ENCODE results near the gene RPS6KA2. TPM values are rescaled to one million over a fixed set of nuclear protein-coding genes. Genes with fewer than 3 reads are reported as not detected.

RPS6KA2 gene
- total and polyA plus RNA-seq, 8 donors: 7.9 to 95.4 (median 22.9) TPM

DNA sequence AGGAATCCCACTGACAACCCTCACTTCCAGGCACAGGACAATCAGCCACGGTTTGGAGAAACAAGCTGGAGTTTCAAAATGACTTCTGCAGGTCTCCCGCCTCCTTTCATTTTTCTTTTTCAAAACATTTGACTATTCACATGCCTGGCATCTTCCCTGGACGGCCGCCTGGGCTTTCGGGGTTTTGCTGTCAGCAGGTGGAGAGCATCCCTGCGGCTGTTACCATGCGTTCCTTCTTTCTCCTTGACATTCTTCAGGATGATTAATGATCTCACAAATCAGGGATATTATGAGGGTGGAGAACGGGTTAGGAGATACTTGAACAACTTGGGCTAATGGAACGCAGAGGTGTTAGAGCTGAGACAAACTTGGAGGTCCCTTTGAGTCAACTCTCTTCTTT lies 101.5 kb downstream of the RPS6KA2 start:
- no peak for DNase-seq
- 88 to 95% methylated on average over 9 of the region's 9 CpGs for WGBS, 2 donors
- H3K9me3 ChIP-seq: no peaks in the 10 kb centered on the region
- no peak overlapping the region for H3K27ac ChIP-seq
- FAIRE-seq: no peak
- no peak overlapping the region for H3K4me3 ChIP-seq
- H3K4me1 ChIP-seq: no peaks in the 10 kb centered on the region
- no peak for ATAC-seq
- intact Hi-C loops (cut with DNase I): no loop called here
- H3K36me3 ChIP-seq: peaks cover 0 to 4% (median 0%) of the 10 kb centered on the region in 3 donors
- TF ChIP-seq, protein P1, sequence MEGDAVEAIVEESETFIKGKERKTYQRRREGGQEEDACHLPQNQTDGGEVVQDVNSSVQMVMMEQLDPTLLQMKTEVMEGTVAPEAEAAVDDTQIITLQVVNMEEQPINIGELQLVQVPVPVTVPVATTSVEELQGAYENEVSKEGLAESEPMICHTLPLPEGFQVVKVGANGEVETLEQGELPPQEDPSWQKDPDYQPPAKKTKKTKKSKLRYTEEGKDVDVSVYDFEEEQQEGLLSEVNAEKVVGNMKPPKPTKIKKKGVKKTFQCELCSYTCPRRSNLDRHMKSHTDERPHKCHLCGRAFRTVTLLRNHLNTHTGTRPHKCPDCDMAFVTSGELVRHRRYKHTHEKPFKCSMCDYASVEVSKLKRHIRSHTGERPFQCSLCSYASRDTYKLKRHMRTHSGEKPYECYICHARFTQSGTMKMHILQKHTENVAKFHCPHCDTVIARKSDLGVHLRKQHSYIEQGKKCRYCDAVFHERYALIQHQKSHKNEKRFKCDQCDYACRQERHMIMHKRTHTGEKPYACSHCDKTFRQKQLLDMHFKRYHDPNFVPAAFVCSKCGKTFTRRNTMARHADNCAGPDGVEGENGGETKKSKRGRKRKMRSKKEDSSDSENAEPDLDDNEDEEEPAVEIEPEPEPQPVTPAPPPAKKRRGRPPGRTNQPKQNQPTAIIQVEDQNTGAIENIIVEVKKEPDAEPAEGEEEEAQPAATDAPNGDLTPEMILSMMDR (IDR thresholded peaks at IDR 0.05): no peak
- no peaks in the 10 kb centered on the region for H3K27me3 ChIP-seq

DNA sequence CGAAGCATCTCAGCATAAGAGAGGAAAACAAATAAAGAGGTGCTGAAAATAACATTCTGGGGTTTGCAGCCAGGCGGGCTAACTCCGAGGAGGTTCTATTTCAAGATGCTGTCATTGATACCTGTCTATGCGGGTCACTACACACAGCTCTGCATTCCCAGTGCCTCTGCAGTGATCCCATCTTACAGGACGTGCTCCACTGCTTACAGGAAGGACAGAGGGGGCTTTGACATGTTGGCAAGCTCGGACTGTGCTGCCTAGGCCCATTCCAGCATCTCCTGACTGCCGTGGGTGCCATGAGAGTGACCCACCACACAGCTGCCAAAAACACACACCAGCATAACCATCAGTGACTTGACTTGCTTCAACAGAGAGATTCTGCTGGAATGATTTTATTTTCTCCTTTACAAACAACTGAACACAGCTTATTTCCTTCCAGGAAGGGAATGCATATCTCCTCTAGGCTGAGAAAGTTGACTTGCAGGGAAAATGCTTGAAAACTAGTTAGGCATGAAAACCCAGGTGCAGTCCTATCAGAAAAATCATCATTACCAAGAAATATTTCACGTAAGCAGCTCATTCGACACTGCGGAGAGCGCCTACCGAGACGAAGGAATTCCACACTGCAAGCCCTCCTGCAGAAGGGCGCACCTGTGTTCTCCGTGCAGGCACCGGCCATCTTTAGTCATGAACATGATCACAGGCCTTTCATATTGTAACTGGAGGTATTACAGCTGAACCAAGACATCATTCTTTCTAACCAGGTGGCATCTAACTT lies 103.1 kb downstream of the RPS6KA2 start:
- no peaks in the 10 kb centered on the region for H3K36me3 ChIP-seq
- H3K9me3 ChIP-seq: no peaks in the 10 kb centered on the region
- WGBS, 2 donors: 87 to 90% methylated on average over 16 of the region's 16 CpGs
- intact Hi-C loops (cut with DNase I): no loop called here
- H3K4me3 ChIP-seq: no peak overlapping the region
- ATAC-seq (no peak), FAIRE-seq (no peak), DNase-seq (no peak)
- H3K4me1 ChIP-seq: no peaks in the 10 kb centered on the region
- TF ChIP-seq, protein P1 (IDR thresholded peaks at IDR 0.05): no peak
- H3K27me3 ChIP-seq: no peaks in the 10 kb centered on the region
- H3K27ac ChIP-seq: no peak overlapping the region

DNA sequence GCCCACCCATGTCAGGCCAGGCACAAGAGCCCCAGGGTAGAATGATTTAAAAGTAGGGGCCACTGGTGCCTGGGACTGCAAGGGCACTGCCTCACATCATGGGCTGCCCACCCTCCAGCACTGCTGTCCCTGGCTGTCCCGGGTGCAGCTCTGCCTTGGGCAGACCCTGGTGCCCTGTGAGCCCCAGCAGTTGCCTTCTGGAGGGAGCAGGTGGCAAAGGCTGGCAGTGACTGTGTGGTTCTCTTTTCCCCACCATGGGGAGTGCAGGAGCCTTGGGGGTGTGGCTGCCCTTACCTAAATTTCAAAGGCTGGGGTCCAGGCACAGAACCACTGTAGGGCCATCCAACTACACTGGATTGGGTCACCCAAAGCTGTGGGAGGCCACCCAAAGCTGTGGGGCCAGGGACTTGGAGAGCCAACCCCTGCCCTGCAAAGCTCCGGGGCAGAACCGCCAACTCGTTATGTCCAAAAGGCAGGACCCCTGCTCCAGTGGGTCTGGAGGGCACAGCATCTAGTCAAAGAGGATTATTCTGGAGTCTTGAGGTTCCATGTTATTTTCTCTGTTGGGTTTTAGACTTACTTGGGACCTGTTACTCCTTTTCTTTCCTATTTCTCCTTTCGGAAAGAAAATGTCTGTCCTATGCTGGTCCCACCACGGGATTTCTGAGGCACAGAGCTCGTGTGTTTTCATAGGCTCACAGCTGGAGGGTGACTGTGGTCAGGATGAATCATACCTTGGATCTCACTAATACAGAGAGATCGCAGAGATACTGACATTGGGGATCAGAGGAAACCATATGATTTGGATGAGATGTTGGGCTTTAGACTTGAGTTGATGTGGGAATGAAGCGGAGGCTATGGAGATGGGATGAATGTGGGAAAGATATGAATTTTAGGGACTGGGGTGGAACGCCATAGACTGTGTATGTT lies 105.9 kb downstream of the RPS6KA2 start:
- TF ChIP-seq, protein P1 (IDR thresholded peaks at IDR 0.05): no peak
- intact Hi-C loops (cut with DNase I): no loop called here
- DNase-seq: no peak
- Histone ChIP-seq H3K36me3 (no peaks in the 10 kb centered on the region), H3K27ac (no peak overlapping the region), H3K4me3 (no peak overlapping the region), H3K4me1 (no peaks in the 10 kb centered on the region), H3K27me3 (no peaks in the 10 kb centered on the region), H3K9me3 (no peaks in the 10 kb centered on the region)
- FAIRE-seq: no peak
- 92 to 96% methylated on average over 10 of the region's 10 CpGs for WGBS, 2 donors
- no peak for ATAC-seq

DNA sequence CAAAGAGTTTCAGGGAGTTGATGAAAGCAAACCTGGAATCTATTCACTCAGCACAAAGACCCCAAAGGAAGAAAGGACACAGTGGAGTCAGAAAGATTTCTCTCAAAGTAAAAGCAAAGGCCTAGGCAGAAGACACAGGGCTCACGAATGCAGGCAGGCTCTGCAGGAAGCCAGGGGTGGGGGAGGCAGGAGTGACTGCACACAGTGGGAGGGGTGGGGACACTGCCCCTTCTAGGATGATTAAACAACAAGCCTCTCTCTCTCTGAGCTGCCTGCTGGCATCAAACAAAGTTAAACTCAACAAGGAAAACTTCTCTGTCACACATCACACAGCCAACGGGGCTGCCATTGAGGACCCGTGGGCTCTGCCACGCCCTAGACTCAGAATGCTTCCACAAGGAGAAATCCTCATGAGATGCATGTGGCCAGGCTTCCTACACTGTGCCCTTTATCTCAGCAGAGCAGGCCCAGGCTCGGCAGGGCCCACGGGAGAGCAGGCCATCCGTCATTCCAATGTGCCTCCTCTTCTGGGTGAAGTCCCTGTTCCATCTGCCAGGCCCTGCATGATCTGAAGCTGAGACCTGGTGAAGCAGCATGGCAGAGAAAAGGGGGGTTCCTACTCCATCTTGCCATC lies 110.7 kb downstream of the RPS6KA2 start:
- intact Hi-C loops (cut with DNase I): no loop called here
- 79 to 90% methylated on average over 7 of the region's 7 CpGs for WGBS, 2 donors

More for the DNA sequence above, 110.7 kb downstream of the RPS6KA2 start:
- FAIRE-seq (no peak), DNase-seq (no peak), ATAC-seq (no peak)
- H3K4me3 ChIP-seq: no peak overlapping the region
- H3K36me3 ChIP-seq: no peaks in the 10 kb centered on the region
- TF ChIP-seq, protein P1 (IDR thresholded peaks at IDR 0.05): no peak
- H3K9me3 ChIP-seq: no peaks in the 10 kb centered on the region
- H3K27me3 ChIP-seq: no peaks in the 10 kb centered on the region
- no peak overlapping the region for H3K27ac ChIP-seq
- H3K4me1 ChIP-seq: no peaks in the 10 kb centered on the region
